ENCODE data around the gene FREM1.
A peak's percentile ranks its signal among the peaks of the same experiment; 100 is the strongest.

Gene FREM1

DNA sequence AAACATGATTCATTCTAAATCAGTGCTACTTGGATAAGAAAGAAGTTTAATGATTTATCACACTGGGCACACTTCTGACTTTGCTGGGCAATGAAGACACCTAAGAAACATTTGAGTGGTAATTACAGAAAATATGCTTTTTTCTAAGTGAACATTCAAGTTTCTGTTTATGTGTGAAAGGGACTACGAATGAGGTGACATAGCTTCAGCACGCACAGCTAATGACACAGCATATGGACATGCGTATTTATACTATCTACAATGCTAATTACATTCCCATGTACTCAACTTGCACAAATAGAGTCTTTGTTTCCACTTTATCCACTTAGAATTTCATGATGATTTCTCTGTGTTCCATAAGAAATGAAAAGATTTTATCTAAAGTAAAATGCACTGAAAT, 40.6 kb downstream of the FREM1 start:
- no peak for DNase-seq

DNA sequence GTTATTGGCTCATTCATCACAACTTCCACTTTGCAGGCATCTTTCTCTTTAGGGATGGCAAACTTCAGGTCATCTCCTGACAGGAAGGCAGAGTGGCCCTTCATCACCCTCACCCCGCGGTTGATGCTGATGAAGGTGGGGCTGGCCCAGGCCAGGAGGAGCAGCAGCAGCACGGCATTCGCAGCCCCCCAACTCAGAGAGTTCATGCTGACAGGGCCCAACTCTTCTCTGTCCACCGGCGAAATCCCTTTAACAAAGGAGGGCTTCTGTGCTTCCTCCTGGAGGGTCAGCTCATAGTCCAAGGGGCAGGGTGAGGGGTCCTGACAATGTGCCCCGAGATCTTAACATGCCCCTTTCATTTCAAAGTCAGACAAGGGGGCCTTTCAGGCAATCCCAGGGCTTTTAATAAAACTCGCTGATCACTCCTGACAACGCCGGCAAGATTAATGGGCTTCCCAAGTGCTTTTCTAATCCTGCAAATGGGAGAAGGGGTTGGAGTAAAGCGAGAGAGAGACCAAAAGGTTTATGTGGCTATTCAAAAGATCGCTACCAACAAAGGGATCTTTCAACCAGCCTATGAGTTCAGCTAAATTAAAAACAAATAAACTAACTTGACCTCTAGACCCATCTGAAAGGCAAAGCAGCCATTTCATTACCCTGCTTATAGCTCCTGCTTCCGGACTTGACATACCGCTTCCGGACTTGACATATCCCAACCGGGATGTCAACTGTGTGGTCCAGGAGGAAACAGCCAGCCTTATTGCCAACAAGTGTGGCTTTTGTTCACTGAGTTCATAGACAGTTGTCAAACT, 41.2 kb downstream of the FREM1 start:
- no peak for DNase-seq

GRCh38 chr9:14868418-14868771, 41.8 kb downstream of the FREM1 start:
- DNase-seq: no peak

DNA sequence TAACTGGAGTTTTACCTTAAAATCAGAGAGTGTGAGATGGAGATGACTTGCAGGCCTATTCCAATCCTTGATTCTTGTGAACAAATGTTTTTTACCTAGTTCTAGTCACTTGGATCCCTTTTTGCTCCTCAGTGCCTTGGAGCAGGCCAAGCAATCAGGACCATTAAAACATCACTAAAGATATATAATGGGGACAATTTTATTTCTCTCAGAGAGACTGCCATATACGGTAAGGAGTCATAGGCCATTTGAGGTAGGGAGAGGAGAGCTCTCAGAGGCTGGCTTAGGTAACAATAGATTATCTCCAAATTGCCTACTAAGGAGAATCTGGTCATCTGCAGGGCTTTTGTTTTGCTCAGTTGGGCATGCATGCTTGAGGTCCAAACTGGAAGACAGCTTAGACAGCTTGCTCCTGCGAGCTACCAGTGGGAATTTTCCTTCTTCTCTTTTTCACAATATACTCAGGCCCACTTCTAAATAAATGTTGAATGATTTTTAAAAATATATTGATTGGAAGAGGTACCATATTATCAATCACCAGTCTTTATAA, 44.0 kb downstream of the FREM1 start:
- no peak for DNase-seq

DNA sequence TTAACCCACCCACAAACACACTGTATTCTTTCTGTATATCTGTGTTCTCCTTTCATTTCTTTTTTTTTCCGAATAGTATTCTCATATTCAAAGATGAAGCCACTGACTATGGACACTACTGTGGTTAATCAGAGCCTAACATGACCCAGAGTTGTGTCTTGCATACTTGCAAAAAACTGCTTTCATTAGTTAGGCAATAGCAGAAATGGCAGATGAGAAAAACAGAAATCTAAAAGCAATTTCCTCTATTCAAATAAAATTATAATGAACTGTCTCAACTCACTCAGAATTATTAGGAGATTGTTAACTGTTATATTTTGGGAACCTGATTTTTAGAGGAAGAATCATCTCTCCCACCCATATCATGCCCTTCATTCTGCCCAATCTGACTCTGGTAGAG, 45.9 kb downstream of the FREM1 start:
- no peak for DNase-seq

DNA sequence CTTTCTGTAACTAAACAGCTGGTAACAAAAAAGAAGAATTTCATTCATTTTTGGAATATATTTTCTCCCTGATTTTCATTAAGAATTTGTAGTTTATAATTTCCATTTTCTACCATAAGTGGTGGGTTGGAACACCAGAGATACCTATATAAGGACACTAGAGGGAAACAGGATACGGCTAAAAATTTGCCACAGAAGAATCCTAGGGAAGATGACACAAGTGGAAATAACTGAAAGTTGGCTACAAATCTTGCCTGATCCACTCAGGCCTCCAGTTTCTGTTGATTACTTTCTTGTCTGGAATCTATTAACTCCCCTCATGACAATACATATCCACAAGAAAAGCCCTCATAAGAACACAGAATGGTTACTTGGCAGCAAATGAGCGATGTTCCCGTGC, 46.8 kb downstream of the FREM1 start:
- DNase-seq: no peak

- no peak for DNase-seq
Measured at GRCh38 chr9:14857449-14858305, 52.6 kb downstream of the FREM1 start.

DNA sequence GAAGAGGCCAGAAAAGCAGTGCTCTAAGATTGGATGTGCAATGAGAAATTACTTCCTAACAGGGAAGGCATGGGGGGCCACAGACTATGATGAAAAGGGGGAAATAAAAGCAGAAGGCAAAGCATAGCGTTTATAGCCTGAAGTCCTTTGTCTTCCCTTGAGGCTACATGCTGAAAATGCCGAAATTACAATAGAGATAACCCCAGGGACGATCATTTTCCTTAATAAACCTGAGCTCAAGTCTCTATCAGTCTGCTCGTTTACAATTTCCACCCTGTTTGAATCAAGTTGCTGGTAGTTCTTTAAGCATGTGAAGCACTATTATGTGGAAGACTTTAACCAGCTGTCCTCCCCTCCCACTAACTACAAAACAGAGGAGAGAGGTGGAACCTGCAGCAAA, 60.4 kb downstream of the FREM1 start:
- DNase-seq: no peak

DNA sequence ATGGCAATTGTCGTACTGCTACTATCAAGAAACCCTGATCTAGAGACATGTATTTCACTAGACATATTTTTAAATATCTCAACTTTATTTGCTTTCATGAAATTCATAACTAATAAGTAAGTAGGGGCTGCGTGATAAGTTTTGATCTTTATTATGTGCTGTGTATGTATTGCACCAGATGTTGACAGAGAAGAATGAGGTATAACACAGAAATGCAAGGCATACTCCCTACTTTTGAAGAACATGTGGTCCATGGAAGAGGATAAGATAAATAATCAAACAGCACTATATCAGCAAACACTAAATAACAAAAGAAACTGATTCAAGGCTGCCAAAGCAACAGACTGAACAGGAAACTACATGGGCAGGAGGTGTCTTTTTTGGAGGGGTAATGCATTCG, 60.9 kb downstream of the FREM1 start:
- no peak for DNase-seq

DNA sequence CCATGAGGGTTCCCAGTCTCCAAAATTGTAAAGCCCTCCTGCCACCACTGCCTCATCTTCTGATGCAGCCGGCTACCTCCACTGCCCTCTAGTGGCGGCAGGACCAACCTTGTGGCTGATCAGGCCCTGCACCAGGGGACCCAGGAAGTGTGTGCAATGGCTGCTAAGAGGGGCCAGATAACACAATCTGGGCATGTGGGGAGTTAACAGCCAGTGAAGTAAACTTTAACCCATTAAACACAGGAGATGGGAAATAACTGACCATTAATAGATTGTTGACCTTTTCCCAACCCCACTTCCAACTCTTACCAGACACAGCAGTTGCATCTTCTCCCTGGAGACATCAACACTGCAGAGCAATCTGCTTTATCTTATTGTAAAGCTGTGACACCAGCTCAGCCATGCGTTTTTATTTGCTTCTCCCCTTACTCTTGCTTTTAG, 63.3 kb downstream of the FREM1 start:
- peak; percentile 13 for DNase-seq

- DNase-seq: no peak
Measured at GRCh38 chr9:14843163-14843562, 67.1 kb downstream of the FREM1 start.

- no peak for DNase-seq
Measured at GRCh38 chr9:14842269-14842668, 68.0 kb downstream of the FREM1 start.

DNA sequence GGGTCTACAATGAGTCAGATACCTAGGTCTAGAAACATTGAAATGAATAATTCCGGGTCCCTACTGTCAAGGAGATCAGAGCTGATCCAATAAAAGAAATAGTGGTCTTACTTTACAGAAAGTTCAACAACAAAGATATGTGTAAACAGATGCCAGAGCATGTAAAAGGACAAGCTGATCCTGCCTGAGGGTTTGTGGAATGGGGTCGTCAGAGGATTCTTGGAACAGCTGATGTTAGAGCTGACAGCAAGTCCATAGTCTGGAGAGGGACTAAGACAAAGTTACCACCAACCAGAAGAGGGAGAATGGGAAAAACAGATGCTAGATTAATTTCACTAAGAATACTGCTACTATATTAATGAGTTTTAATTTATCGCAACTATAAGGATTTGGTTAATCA, 71.5 kb downstream of the FREM1 start:
- no peak for DNase-seq

- no peak for DNase-seq
Measured at GRCh38 chr9:14836885-14837284, 73.3 kb downstream of the FREM1 start.

DNA sequence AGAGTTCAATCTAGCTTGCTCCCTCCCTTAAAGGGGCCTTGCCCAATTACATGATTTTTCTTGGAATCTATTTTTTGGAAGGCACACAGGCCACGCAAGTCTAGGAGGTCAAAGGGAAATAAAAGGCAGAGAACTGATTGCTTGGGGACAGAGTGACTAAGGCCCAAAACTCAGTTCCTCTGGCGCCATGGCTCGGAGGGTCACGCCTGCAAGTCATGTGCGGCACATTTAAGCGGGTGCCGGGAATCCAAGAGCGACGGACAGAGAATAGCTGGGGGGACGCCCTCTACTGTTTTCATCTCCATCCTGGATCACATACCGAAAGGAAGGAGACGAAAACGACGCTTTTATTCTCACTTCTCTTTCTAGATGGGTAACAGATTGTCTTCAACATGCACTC, 78.6 kb downstream of the FREM1 start:
- no peak for DNase-seq

- DNase-seq: no peak
Measured at GRCh38 chr9:14831074-14831473, 79.2 kb downstream of the FREM1 start.

DNA sequence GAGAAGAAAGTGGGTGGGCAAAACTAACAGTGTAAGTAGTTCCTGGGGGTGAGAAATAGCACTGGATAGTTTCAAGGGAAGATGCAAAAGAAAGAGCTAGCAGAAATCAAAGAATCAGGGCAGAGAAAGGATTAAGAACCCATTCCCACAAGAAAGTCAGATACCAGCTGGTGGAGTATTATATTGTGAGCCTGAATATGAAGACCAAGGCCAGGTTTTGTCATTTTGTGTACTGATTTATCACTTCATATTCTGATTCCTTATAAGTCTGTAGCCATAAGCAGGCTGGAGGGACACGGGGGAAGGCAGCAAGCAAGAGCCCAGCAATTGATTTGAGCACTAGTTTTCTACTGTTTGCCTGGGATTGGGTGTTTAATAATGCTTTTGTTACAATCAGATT, 80.2 kb downstream of the FREM1 start:
- DNase-seq: no peak

GRCh38 chr9:14829204-14829603, 81.0 kb downstream of the FREM1 start:
- DNase-seq: no peak

DNA sequence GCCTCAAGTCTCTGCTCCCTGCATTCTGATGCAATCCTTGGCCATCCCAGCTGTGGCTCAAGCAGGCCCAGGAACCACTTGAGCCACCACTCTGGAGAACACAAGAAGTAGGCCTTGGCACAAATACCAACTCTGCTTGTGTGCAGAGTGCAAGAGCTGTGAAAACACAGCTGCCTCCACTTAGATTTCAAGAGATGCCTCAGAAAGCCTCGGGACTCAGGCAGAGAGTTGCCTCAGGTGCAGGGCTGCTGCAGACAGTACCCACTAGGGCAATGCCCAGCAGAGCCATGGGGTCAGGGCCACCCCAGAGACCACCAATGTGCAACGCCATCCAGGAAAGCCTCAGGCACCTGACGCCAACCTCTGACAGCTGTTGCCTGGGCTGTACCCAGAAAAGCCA, 82.4 kb downstream of the FREM1 start:
- no peak for DNase-seq

DNA sequence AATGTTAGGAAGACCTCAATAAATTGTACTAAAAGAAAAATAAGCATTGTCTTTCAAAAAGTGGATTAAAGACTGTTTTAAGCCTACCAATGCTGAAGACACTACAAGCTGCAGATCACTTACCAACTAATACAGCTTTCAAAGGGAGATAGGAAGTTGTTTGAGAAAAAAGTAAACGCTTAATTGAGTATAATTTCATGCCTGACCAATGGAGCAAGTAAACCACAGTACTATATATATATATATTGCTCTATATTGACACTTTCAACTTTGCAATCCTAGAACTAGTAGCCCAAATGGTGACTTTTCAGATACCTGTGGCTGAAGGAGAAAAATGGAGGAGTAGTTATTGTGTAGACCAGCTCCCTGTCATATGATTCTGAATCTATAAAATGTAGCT, 85.7 kb downstream of the FREM1 start:
- DNase-seq: no peak

GRCh38 chr9:14823800-14824199, 86.4 kb downstream of the FREM1 start:
- DNase-seq: no peak

GRCh38 chr9:14822666-14823065, 87.6 kb downstream of the FREM1 start:
- no peak for DNase-seq

DNA sequence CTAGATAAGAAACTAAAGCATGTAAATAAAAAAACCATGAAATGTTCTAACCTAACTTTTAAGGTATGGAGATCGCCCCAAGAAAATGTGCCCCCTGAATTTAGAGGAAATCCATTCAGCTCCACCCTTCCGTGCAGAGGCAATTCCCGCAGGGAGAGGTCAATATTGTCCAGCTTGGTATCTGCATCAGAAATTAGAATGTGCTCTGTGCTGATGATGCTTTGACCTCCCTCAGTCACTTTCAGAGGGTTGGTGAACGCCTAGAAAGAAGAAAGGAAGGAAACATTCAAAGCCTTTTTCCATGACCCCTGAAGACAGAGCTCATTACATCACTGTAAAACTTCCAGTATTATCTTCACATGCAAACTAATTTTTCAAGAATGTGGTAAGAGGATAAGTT, 91.0 kb downstream of the FREM1 start:
- DNase-seq: no peak

- no peak for DNase-seq
Measured at GRCh38 chr9:14814249-14814628, 96.0 kb downstream of the FREM1 start.
